PC-9 (cell line): ENCODE data around the gene TIFAB. TPM values are rescaled to one million over a fixed set of nuclear protein-coding genes. Genes with fewer than 3 reads are reported as not detected.

Experiments used
- BruUV-seq: library from RNA; stranded (reverse); fragments of 400-500 nt; replicated peaks from 2 replicates; lab custom pipeline; 2021; lab: Mats Ljungman, UMichigan
- CTCF ChIA-PET: fragments of 300-600 bp; sonication (Branson Sonifier 250); formaldehyde crosslinking; loops from one replicate; lab custom pipeline; 2022; ENCODE audit warnings: antibody characterized with exemption; lab: Charles Lee
- POLR2A ChIA-PET: fragments of 300-600 bp; sonication (Branson Sonifier 250); formaldehyde crosslinking; loops from one replicate; lab custom pipeline; 2022; ENCODE audit warnings: antibody characterized with exemption; ENCODE audit not compliant: unreplicated experiment; lab: Charles Lee
- DNase-seq, 2 experiments: peaks; one replicate each; pipeline versions ENCODE4 v3.0.0 to v3.0.0-alpha.2; 2015 to 2022; ENCODE audit warnings: mixed read lengths in 1 of 2
- H2AFZ ChIP-seq: fragments of 200-600 bp; sonication (generic); 2 replicates; pipeline ENCODE4 v1.8.1; 2017; ENCODE audit warnings: antibody characterized with exemption
- H3F3A ChIP-seq: fragments of 200-600 bp; sonication (generic); 2 replicates; pipeline ENCODE4 v1.8.1; 2017; ENCODE audit warnings: antibody characterized with exemption, mild to moderate bottlenecking, low read depth; ENCODE audit not compliant: insufficient read depth
- H3K27ac ChIP-seq: fragments of 200-600 bp; sonication (generic); 2 replicates; pipeline ENCODE4 v1.6.1; 2016; ENCODE audit warnings: mixed run types
- H3K27me3 ChIP-seq: fragments of 200-600 bp; sonication (generic); 2 replicates; pipeline ENCODE4 v1.6.1; 2016; ENCODE audit warnings: low read depth, mixed run types; ENCODE audit not compliant: insufficient read depth
- H3K36me3 ChIP-seq: fragments of 200-600 bp; sonication (generic); 2 replicates; pipeline ENCODE4 v1.6.1; 2016; ENCODE audit warnings: low read depth, mixed run types
- H3K4me1 ChIP-seq: fragments of 200-600 bp; sonication (generic); replicated peaks from 2 replicates; pipeline ENCODE4 v1.6.1; 2016; ENCODE audit warnings: mixed run types; ENCODE audit not compliant: insufficient read depth
- H3K4me2 ChIP-seq: fragments of 200-600 bp; sonication (generic); 2 replicates; pipeline ENCODE4 v1.6.1; 2017; ENCODE audit warnings: mixed run types
- H3K4me3 ChIP-seq: fragments of 200-600 bp; sonication (generic); 2 replicates; pipeline ENCODE4 v1.6.1; 2016; ENCODE audit warnings: mixed run types
- H3K79me2 ChIP-seq: fragments of 200-600 bp; sonication (generic); 2 replicates; pipeline ENCODE4 v1.6.1; 2017; ENCODE audit warnings: low read depth, mixed run types
- H3K9me2 ChIP-seq: fragments of 200-600 bp; sonication (generic); 2 replicates; pipeline ENCODE4 v1.8.1; 2017; ENCODE audit warnings: mild to moderate bottlenecking; ENCODE audit not compliant: insufficient read depth
- H3K9me3 ChIP-seq: fragments of 200-600 bp; sonication (generic); 2 replicates; pipeline ENCODE4 v1.8.1; 2016; ENCODE audit warnings: low read depth; ENCODE audit not compliant: insufficient read depth
- H4K20me1 ChIP-seq: fragments of 200-600 bp; sonication (generic); 2 replicates; pipeline ENCODE4 v1.8.1; 2017; ENCODE audit not compliant: insufficient read depth
- EZH2 ChIP-seq: fragments of 200-600 bp; sonication (generic); IDR thresholded peaks from 2 replicates; pipeline ENCODE4 v1.8.0; 2017; ENCODE audit warnings: antibody characterized with exemption, low read depth
- intact Hi-C: fragments of 100-400 bp; cut with micrococcal nuclease; formaldehyde crosslinking; loops from one replicate; pipeline ENCODE4 v1.10.0; 2022; ENCODE audit not compliant: unreplicated experiment
- total RNA-seq: library from RNA; stranded (reverse); gene quantifications from 2 replicates; pipeline ENCODE4 v1.2.3, GENCODE V29; 2021
- TF ChIP-seq, protein P1 (sequence below): fragments of 200-600 bp; sonication (generic); conservative IDR thresholded peaks from 2 replicates; pipeline ENCODE4 v1.6.1; 2017; ENCODE audit warnings: mixed run types, antibody characterized with exemption, mild to moderate bottlenecking, moderate library complexity

The TIFAB gene
- total RNA-seq, 1 experiment from 2014 or later = not detected

DNA sequence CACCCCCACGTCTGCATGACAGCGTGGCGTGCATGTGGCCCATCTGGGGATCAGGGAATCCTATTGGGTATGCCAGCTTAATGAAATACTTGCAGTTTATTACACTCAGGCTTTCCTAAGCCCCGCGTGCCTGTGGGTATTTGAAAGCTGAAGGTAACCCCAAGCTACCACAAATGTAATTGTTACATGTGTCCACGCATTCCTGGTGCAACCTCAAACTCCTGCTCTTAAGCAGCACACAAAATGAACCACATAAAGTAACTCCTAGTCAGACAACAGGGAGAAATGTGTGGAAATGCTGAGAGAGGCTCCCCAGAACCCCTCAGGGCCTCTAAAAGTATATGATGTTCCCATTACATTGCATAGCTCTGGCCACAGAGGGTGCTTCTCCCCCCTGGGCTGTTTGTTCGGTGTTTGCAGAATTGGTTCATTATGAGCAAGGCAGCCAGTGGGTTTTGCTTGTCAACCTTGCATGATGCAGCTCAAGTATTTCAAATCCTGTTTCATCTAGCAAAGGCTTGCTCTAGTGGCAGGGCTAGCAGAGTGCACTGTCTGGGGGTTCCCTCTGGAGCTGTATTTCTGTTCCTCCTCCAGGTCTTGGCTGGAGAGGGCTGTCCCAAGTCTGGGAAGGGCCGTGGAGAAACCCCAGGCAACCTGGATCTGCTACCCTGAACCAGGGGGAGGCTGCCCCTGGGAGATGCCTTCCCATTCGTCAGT lies 3.2 kb downstream of the TIFAB start:
- Histone ChIP-seq H2AFZ (no peak overlapping the region), H3K27me3 (peaks cover 83% of the 10 kb centered on the region), H3K36me3 (no peaks in the 10 kb centered on the region), H4K20me1 (no peaks in the 10 kb centered on the region), H3K9me3 (no peaks in the 10 kb centered on the region), H3K4me3 (no peak overlapping the region), H3K4me2 (no peak overlapping the region), H3K4me1 (no peaks in the 10 kb centered on the region), H3K79me2 (no peaks in the 10 kb centered on the region), H3K27ac (no peak overlapping the region), H3F3A (no peaks in the 10 kb centered on the region), H3K9me2 (no peaks in the 10 kb centered on the region)
- CTCF ChIA-PET = interaction anchor here (1.4 kb wide), 1 partner anchor 9 kb away, joined by 4 read pairs; no protein-coding TSS in a partner anchor
- POLR2A ChIA-PET = no interaction called here
- TF ChIP-seq, protein P1, sequence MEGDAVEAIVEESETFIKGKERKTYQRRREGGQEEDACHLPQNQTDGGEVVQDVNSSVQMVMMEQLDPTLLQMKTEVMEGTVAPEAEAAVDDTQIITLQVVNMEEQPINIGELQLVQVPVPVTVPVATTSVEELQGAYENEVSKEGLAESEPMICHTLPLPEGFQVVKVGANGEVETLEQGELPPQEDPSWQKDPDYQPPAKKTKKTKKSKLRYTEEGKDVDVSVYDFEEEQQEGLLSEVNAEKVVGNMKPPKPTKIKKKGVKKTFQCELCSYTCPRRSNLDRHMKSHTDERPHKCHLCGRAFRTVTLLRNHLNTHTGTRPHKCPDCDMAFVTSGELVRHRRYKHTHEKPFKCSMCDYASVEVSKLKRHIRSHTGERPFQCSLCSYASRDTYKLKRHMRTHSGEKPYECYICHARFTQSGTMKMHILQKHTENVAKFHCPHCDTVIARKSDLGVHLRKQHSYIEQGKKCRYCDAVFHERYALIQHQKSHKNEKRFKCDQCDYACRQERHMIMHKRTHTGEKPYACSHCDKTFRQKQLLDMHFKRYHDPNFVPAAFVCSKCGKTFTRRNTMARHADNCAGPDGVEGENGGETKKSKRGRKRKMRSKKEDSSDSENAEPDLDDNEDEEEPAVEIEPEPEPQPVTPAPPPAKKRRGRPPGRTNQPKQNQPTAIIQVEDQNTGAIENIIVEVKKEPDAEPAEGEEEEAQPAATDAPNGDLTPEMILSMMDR = no peak
- no peak for TF ChIP-seq EZH2
- BruUV-seq = no TSS peak
- intact Hi-C loops = no loop called here
- DNase-seq = no peak

GRCh38 chr5:135448071-135448739 lies 3.9 kb downstream of the TIFAB start:
- BruUV-seq = no TSS peak
- intact Hi-C loops = no loop called here
- CTCF ChIA-PET = interaction anchor here (1.4 kb wide), 1 partner anchor 10 kb away, joined by 4 read pairs; no protein-coding TSS in a partner anchor

DNA sequence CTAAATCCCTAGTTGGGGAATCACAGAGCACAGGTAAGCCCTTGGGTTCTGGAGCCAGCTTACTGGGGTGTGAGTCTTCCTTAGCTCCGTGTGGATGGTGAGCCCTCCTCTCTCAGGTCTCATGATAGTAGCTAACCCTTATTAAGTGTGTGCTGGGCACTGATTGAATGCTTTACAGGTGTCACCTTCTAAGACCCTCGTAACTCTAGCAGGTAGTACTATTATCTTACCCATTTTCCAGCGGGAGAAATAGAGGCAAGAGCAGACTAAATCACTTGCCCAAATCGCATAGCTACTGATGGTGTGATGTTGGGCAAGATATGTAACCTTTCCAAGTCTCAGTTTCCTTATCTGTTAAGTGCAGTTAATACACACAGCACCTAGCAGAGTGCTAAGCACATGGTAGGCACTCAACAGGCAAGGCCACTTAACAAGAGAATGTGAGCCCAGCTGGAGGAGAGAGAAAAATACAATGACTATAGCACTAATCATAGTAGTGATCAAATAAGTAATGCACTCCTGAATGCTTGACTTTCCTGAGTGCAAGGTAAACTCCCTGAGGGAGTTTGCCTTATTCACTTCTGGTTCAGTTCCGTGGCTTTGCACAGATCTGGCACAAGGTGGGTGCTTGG lies 4.7 kb downstream of the TIFAB start, which contains the start of gene DCANP1:
TSS of gene DCANP1 (minus strand) at position 51 of the 632 bp plus-strand sequence. CDS start 240 bp downstream, outside the sequence.
- Histone ChIP-seq H3K9me2 (no peaks in the 10 kb centered on the region), H3K4me3 (no peak within 1 kb of the TSS), H3K4me1 (no peaks in the 10 kb centered on the region), H3F3A (no peaks in the 10 kb centered on the region), H3K27ac (no peak within 1 kb of the TSS), H3K36me3 (no peaks in the 10 kb centered on the region), H3K79me2 (no peaks in the 10 kb centered on the region), H3K27me3 (peaks cover 89% of the 10 kb centered on the region), H4K20me1 (no peaks in the 10 kb centered on the region), H3K9me3 (no peaks in the 10 kb centered on the region), H2AFZ (no peak within 1 kb of the TSS), H3K4me2 (no peak within 1 kb of the TSS)
- intact Hi-C loops = no loop called here
- ChIA-PET CTCF (interaction anchor here (1.4 kb wide), 1 partner anchor 11 kb away, joined by 4 read pairs; no protein-coding TSS in a partner anchor), POLR2A (no interaction called here)
- no peak for TF ChIP-seq EZH2
- TF ChIP-seq, protein P1 = no peak
- BruUV-seq = no TSS peak
- no peak for DNase-seq

More at GRCh38 chr5:135448071-135448739, 3.9 kb downstream of the TIFAB start:
- Histone ChIP-seq H4K20me1 (no peaks in the 10 kb centered on the region), H3K79me2 (no peaks in the 10 kb centered on the region), H3F3A (no peaks in the 10 kb centered on the region), H3K4me3 (no peak overlapping the region), H3K9me3 (no peaks in the 10 kb centered on the region), H3K4me1 (no peaks in the 10 kb centered on the region), H3K4me2 (no peak overlapping the region), H3K27me3 (peaks cover 89% of the 10 kb centered on the region), H3K36me3 (no peaks in the 10 kb centered on the region), H3K27ac (no peak overlapping the region), H3K9me2 (no peaks in the 10 kb centered on the region), H2AFZ (no peak overlapping the region)
- TF ChIP-seq EZH2 = no peak
- TF ChIP-seq, protein P1 = no peak
- POLR2A ChIA-PET = no interaction called here
- no peak for DNase-seq
